CD4-positive, CD25-positive, alpha-beta regulatory T cell (primary cell): Measurements from ENCODE around the gene TMEM131L. TPM values are rescaled to one million over a fixed set of nuclear protein-coding genes. Genes with fewer than 3 reads are reported as not detected.
A peak's percentile ranks its signal among the peaks of the same experiment; 100 is the strongest.

ENCODE experiments used
- ATAC-seq, 2 donors: fragments of 150-1000 bp; cut with Tn5 transposase; one replicate each; pipeline ENCODE4 v1.10.0; 2021; ENCODE audit warnings: low read depth in 2 of 2, moderate number of reproducible peaks in 2 of 2, moderate library complexity in 1 of 2
- DNase-seq, 3 donors: peaks; one replicate each; pipeline versions ENCODE4 v3.0.0 to v3.0.0-alpha.2; 2012 to 2022; ENCODE audit warnings: mixed read lengths in 1 of 3
- H3K27ac ChIP-seq: one replicate; pipeline ENCODE4 v1.7.0; 2013; ENCODE audit warnings: mild to moderate bottlenecking, low read length; ENCODE audit not compliant: insufficient read depth, poor library complexity, severe bottlenecking
- H3K27me3 ChIP-seq: one replicate; pipeline ENCODE4 v1.7.0; 2013; ENCODE audit warnings: low read length; ENCODE audit not compliant: control insufficient read depth, insufficient read depth
- H3K36me3 ChIP-seq: one replicate; pipeline ENCODE4 v1.7.0; 2013; ENCODE audit warnings: mild to moderate bottlenecking, low read length, moderate library complexity; ENCODE audit not compliant: control insufficient read depth, insufficient read depth
- H3K4me1 ChIP-seq: 2 replicates; pipeline ENCODE4 v1.7.0; 2013; ENCODE audit warnings: mild to moderate bottlenecking, low read length; ENCODE audit not compliant: insufficient read depth, control insufficient read depth, poor library complexity, severe bottlenecking
- H3K4me3 ChIP-seq: one replicate; pipeline ENCODE4 v1.7.0; 2013; ENCODE audit warnings: low read depth, mild to moderate bottlenecking, low read length, moderate library complexity
- H3K9me3 ChIP-seq, 2 experiments: 1 replicate in 1 of 2; 2 replicates in 1 of 2; pipeline ENCODE4 v1.7.0; 2013; ENCODE audit warnings: low read length in 2 of 2, mild to moderate bottlenecking in 1 of 2, moderate library complexity in 1 of 2; ENCODE audit not compliant: control insufficient read depth in 2 of 2
- H3K27ac Mint-ChIP-seq, 3 donors: one replicate each; pipeline ENCODE4 v1.8.0; 2020 to 2022; ENCODE audit warnings: mild to moderate bottlenecking in 3 of 3, mixed read lengths in 3 of 3, moderate library complexity in 2 of 3
- H3K27me3 Mint-ChIP-seq: one replicate; pipeline ENCODE4 v1.8.0; 2022; ENCODE audit warnings: mild to moderate bottlenecking, mixed read lengths
- H3K36me3 Mint-ChIP-seq: one replicate; pipeline ENCODE4 v1.8.0; 2020; ENCODE audit warnings: mixed read lengths
- H3K4me1 Mint-ChIP-seq, 4 donors: one replicate each; pipeline ENCODE4 v1.8.0; 2020 to 2022; ENCODE audit warnings: mixed read lengths in 4 of 4, mild to moderate bottlenecking in 1 of 4
- H3K4me3 Mint-ChIP-seq, 4 donors: one replicate each; pipeline ENCODE4 v1.8.0; 2020 to 2022; ENCODE audit warnings: mild to moderate bottlenecking in 4 of 4, mixed read lengths in 4 of 4, moderate library complexity in 3 of 4
- H3K9me3 Mint-ChIP-seq, 7 donors: one replicate each; pipeline ENCODE4 v1.8.0; 2020 to 2022; ENCODE audit warnings: mixed read lengths in 7 of 7, mild to moderate bottlenecking in 3 of 7, moderate library complexity in 2 of 7
- polyA plus RNA-seq, 4 donors: library from polyadenylated mRNA; unstranded; fragments of 300-500 nt; fragmentation: Illumina TruSeq; gene quantifications; one replicate each; pipeline ENCODE4 v1.2.3, GENCODE V29; 2021
- total RNA-seq: library from RNA; stranded (reverse); gene quantifications from one replicate; pipeline ENCODE4 v1.2.3, GENCODE V29; 2022

Gene TMEM131L
- total and polyA plus RNA-seq, 5 donors from 2014 or later = 35.5 to 86.4 (median 44.1) TPM

DNA sequence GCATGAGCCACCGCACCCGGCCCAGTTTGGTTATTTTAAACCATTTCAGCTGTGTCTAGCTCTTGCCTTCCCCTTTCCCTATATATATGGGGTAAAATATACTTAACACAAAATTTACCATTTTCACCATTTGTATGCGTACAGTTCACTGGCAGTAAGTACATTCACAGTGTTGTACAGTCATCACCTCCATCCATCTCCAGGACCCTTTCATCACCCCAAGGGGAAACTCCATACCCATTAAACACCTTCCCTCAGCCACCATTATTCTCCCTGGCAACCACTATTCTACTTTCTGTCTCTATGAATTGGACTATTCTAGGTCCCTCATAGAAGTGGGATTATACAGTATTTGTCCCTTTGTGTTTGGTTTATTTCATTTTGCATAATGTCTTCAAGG, 106.4 kb downstream of the TMEM131L start:
- Mint-ChIP-seq H3K4me3 (no peak overlapping the region), H3K36me3 (peaks cover 32% of the 10 kb centered on the region), H3K27me3 (no peaks in the 10 kb centered on the region), H3K4me1 (peaks cover 44 to 90% (median 72%) of the 10 kb centered on the region in 4 donors), H3K27ac (peak overlapping the region; percentile 5 to 63 (median 28)), H3K9me3 (no peaks in the 10 kb centered on the region)
- Histone ChIP-seq H3K9me3 (no peaks in the 10 kb centered on the region), H3K27ac (peak overlapping the region; percentile 39), H3K27me3 (no peaks in the 10 kb centered on the region), H3K4me3 (no peak overlapping the region), H3K4me1 (peaks cover 36% of the 10 kb centered on the region), H3K36me3 (peaks cover 11% of the 10 kb centered on the region)
- ATAC-seq = no peak
- DNase-seq = no peak

GRCh38 chr4:153573221-153573620, 107.1 kb downstream of the TMEM131L start:
- DNase-seq (no peak), ATAC-seq (no peak)
- no peaks in the 10 kb centered on the region for H3K9me3 ChIP-seq
- H3K4me3 Mint-ChIP-seq = no peak overlapping the region
- no peak overlapping the region for H3K4me3 ChIP-seq
- H3K27ac Mint-ChIP-seq = peak overlapping the region; percentile 9 to 55 (median 53)
- peaks cover 30% of the 10 kb centered on the region for H3K36me3 Mint-ChIP-seq
- H3K27ac ChIP-seq = peak overlapping the region; percentile 39
- peaks cover 11% of the 10 kb centered on the region for H3K36me3 ChIP-seq
- no peaks in the 10 kb centered on the region for H3K9me3 Mint-ChIP-seq
- peaks cover 36% of the 10 kb centered on the region for H3K4me1 ChIP-seq
- no peaks in the 10 kb centered on the region for H3K27me3 Mint-ChIP-seq
- H3K4me1 Mint-ChIP-seq = peaks cover 43 to 89% (median 73%) of the 10 kb centered on the region in 4 donors
- no peaks in the 10 kb centered on the region for H3K27me3 ChIP-seq

- ATAC-seq (peak; percentile 94 to 97), DNase-seq (peak; percentile 34 to 87 (median 70))
- Mint-ChIP-seq H3K27me3 (no peaks in the 10 kb centered on the region), H3K36me3 (peaks cover 24% of the 10 kb centered on the region), H3K4me3 (peak overlapping the region in 3 of 4 donors; percentile 30 to 73 (median 48)), H3K9me3 (no peaks in the 10 kb centered on the region), H3K4me1 (peaks cover 35 to 80% (median 65%) of the 10 kb centered on the region in 4 donors), H3K27ac (peak overlapping the region; percentile 42 to 55 (median 53))
- peaks cover 11% of the 10 kb centered on the region for H3K36me3 ChIP-seq
- H3K4me1 ChIP-seq = peaks cover 34% of the 10 kb centered on the region
- no peaks in the 10 kb centered on the region for H3K9me3 ChIP-seq
- peak overlapping the region; percentile 39 for H3K27ac ChIP-seq
- peak overlapping the region; percentile 9 for H3K4me3 ChIP-seq
- H3K27me3 ChIP-seq = no peaks in the 10 kb centered on the region
Observed at GRCh38 chr4:153573881-153574802, 108.0 kb downstream of the TMEM131L start.

- Mint-ChIP-seq H3K9me3 (no peaks in the 10 kb centered on the region), H3K36me3 (peaks cover 29% of the 10 kb centered on the region)
Observed at GRCh38 chr4:153576443-153576774, 110.2 kb downstream of the TMEM131L start.

GRCh38 chr4:153577053-153577452, 110.9 kb downstream of the TMEM131L start:
- Histone ChIP-seq H3K4me3 (no peak overlapping the region), H3K36me3 (peaks cover 19% of the 10 kb centered on the region), H3K4me1 (peaks cover 28% of the 10 kb centered on the region), H3K27me3 (no peaks in the 10 kb centered on the region), H3K27ac (peak overlapping the region; percentile 34), H3K9me3 (no peaks in the 10 kb centered on the region)
- peak overlapping the region in 2 of 3 donors; percentile 59 to 65 for H3K27ac Mint-ChIP-seq
- no peak overlapping the region for H3K4me3 Mint-ChIP-seq
- DNase-seq = no peak
- ATAC-seq = no peak
- H3K27me3 Mint-ChIP-seq = no peaks in the 10 kb centered on the region
- H3K36me3 Mint-ChIP-seq = peaks cover 25% of the 10 kb centered on the region
- H3K4me1 Mint-ChIP-seq = peaks cover 41 to 67% (median 58%) of the 10 kb centered on the region in 4 donors
- H3K9me3 Mint-ChIP-seq = no peaks in the 10 kb centered on the region

More at GRCh38 chr4:153576443-153576774, 110.2 kb downstream of the TMEM131L start:
- H3K9me3 ChIP-seq = no peaks in the 10 kb centered on the region
- H3K27ac Mint-ChIP-seq = peak overlapping the region; percentile 44 to 92 (median 65)
- H3K36me3 ChIP-seq = peaks cover 13% of the 10 kb centered on the region
- H3K27ac ChIP-seq = no peak overlapping the region
- H3K4me3 ChIP-seq = no peak overlapping the region
- no peak for DNase-seq
- ATAC-seq = no peak
- H3K27me3 ChIP-seq = no peaks in the 10 kb centered on the region
- peaks cover 28% of the 10 kb centered on the region for H3K4me1 ChIP-seq
- peak overlapping the region in 1 of 4 donors; percentile 39 for H3K4me3 Mint-ChIP-seq
- peaks cover 39 to 74% (median 64%) of the 10 kb centered on the region in 4 donors for H3K4me1 Mint-ChIP-seq
- H3K27me3 Mint-ChIP-seq = no peaks in the 10 kb centered on the region

- Mint-ChIP-seq H3K4me1 (peaks cover 30 to 57% (median 40%) of the 10 kb centered on the region in 4 donors), H3K9me3 (no peaks in the 10 kb centered on the region), H3K27ac (peak overlapping the region in 2 of 3 donors; percentile 72 to 79), H3K27me3 (no peaks in the 10 kb centered on the region), H3K36me3 (peaks cover 33% of the 10 kb centered on the region), H3K4me3 (no peak overlapping the region)
- DNase-seq (no peak), ATAC-seq (no peak)
- Histone ChIP-seq H3K4me3 (no peak overlapping the region), H3K36me3 (peaks cover 37% of the 10 kb centered on the region), H3K9me3 (no peaks in the 10 kb centered on the region), H3K27ac (no peak overlapping the region), H3K4me1 (peaks cover 9% of the 10 kb centered on the region), H3K27me3 (no peaks in the 10 kb centered on the region)
Observed at GRCh38 chr4:153579410-153579809, 113.2 kb downstream of the TMEM131L start.

DNA sequence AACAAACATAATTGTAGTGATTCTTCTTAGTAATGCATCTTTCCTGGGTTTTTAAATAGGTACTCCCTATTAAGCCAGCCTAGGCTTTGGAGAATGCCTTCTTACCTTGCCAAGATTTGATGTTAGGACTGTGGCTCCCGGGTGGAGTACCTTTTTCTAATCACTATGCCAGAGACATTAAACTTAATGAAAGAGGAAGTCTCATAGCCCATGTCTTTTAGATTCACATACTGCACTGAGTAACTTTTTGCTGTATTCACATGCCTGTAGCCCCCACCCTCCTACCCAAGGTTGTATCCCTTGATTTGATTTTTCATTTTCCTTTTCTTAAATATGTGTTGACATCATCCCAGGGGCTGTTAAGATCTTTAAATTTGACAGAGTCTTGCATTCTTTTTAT, 113.7 kb downstream of the TMEM131L start:
- peaks cover 27 to 56% (median 36%) of the 10 kb centered on the region in 4 donors for H3K4me1 Mint-ChIP-seq
- peaks cover 33% of the 10 kb centered on the region for H3K36me3 Mint-ChIP-seq
- H3K27me3 Mint-ChIP-seq = no peaks in the 10 kb centered on the region
- H3K27ac Mint-ChIP-seq = peak overlapping the region; percentile 3 to 79 (median 72)
- DNase-seq (no peak), ATAC-seq (no peak)
- no peaks in the 10 kb centered on the region for H3K27me3 ChIP-seq
- no peaks in the 10 kb centered on the region for H3K9me3 Mint-ChIP-seq
- no peaks in the 10 kb centered on the region for H3K9me3 ChIP-seq
- H3K4me3 Mint-ChIP-seq = no peak overlapping the region
- peaks cover 42% of the 10 kb centered on the region for H3K36me3 ChIP-seq
- no peak overlapping the region for H3K4me3 ChIP-seq
- H3K4me1 ChIP-seq = peaks cover 7% of the 10 kb centered on the region
- H3K27ac ChIP-seq = no peak overlapping the region
